ENCODE measurements around the gene FYCO1.

DNA sequence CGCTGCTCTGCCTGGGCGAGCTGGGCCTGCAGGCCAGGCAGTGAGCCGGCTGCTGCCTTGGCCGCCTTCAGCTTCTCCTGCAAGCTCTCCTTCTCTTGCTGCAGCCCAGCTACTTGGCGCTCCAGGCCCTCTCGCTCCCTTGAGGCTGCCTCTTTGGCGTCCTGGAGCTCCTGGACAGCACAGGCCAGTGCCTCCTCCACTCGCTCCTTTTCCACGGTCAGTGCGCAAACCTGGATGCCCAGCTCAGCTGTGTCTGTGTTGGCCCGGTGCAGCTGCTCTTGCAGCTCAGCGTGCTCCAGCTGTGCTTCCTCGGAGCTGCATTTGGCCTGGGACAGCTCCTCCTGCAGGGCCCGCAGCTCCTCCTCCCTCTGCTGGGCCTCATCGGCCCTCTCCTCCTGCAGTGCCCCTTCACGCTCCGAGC, 29.2 kb downstream of the FYCO1 start:
- TF ChIP-seq CTCF (IDR thresholded peaks at IDR 0.05) (no peak), POLR2AphosphoS5 (IDR thresholded peaks at IDR 0.05) (no peak), POLR2A (IDR thresholded peaks at IDR 0.05) (no peak)
